D721Med (cell line): Measurements from ENCODE around the gene SARM1.
A peak's percentile ranks its signal among the peaks of the same experiment; 100 is the strongest.

Experiments
- DNase-seq: peaks from one replicate; pipeline ENCODE4 v3.0.0; 2011; ENCODE audit warnings: low spot score; ENCODE audit not compliant: insufficient read length
- FAIRE-seq: peaks from 2 replicates; lab custom pipeline; 2011; peaks lifted over from hg19 to GRCh38; lab: Jason Lieb, UNC
- CTCF ChIP-seq: IDR thresholded peaks from 2 replicates; pipeline ENCODE4 v1.5.1; 2012; ENCODE audit warnings: mild to moderate bottlenecking, control low read depth; ENCODE audit not compliant: insufficient read depth; ENCODE audit errors: missing control alignments

Gene SARM1

GRCh38 chr17:28347261-28347891, 24.1 kb upstream of the SARM1 start:
- FAIRE-seq = no peak
- no peak for TF ChIP-seq CTCF
- no peak for DNase-seq

GRCh38 chr17:28348979-28349378, 22.5 kb upstream of the SARM1 start:
- FAIRE-seq (no peak), DNase-seq (no peak)
- TF ChIP-seq CTCF = no peak

GRCh38 chr17:28350271-28350670, 21.2 kb upstream of the SARM1 start:
- FAIRE-seq (no peak), DNase-seq (no peak)
- TF ChIP-seq CTCF = no peak

GRCh38 chr17:28357061-28357900, 14.2 kb upstream of the SARM1 start, which contains the start of gene POLDIP2:
Gene POLDIP2, minus strand, starts transcription at chr17:28357527. Its CDS starts 79 bp downstream, at chr17:28357448.
- DNase-seq (peak; percentile 89), FAIRE-seq (no peak)
- TF ChIP-seq CTCF = no peak

- no peak for TF ChIP-seq CTCF
- DNase-seq (no peak), FAIRE-seq (no peak)
Measured at GRCh38 chr17:28357901-28358197, 13.6 kb upstream of the SARM1 start.

GRCh38 chr17:28363186-28363585, 8.3 kb upstream of the SARM1 start:
- TF ChIP-seq CTCF = no peak
- DNase-seq (no peak), FAIRE-seq (no peak)
